Calu3 (cell line): Measurements from ENCODE around the gene TMEM191C. TPM values are rescaled to one million over a fixed set of nuclear protein-coding genes. Genes with fewer than 3 reads are reported as not detected.
"Not testable (repeated sequence)": the region's sequence is repeated elsewhere in the genome, so short reads cannot be mapped to it uniquely, and the experiment has no call there.

Experiments
- BruUV-seq: library from RNA; stranded (reverse); fragments of 400-500 nt; replicated peaks from 2 replicates; lab custom pipeline; 2021; lab: Mats Ljungman, UMichigan
- CTCF ChIA-PET: fragments of 300-600 bp; sonication (Branson Sonifier 250); formaldehyde crosslinking; loops from one replicate; lab custom pipeline; 2022; ENCODE audit warnings: antibody characterized with exemption; lab: Charles Lee
- DNase-seq: peaks from one replicate; pipeline ENCODE4 v3.0.0; 2022
- H3K27ac Mint-ChIP-seq: one replicate; pipeline ENCODE4 v1.8.0; 2022; ENCODE audit warnings: mixed read lengths; ENCODE audit not compliant: unreplicated experiment
- H3K27me3 Mint-ChIP-seq: one replicate; pipeline ENCODE4 v1.8.0; 2022; ENCODE audit warnings: mixed read lengths; ENCODE audit not compliant: unreplicated experiment
- H3K36me3 Mint-ChIP-seq: one replicate; pipeline ENCODE4 v1.8.0; 2022; ENCODE audit warnings: mild to moderate bottlenecking, moderate library complexity, mixed read lengths; ENCODE audit not compliant: insufficient read depth, unreplicated experiment
- H3K4me1 Mint-ChIP-seq: one replicate; pipeline ENCODE4 v1.8.0; 2022; ENCODE audit warnings: mild to moderate bottlenecking, low read depth, mixed read lengths; ENCODE audit not compliant: unreplicated experiment
- H3K4me3 Mint-ChIP-seq: one replicate; pipeline ENCODE4 v1.8.0; 2022; ENCODE audit warnings: mild to moderate bottlenecking, low read depth, moderate library complexity, mixed read lengths; ENCODE audit not compliant: unreplicated experiment
- H3K9me3 Mint-ChIP-seq: one replicate; pipeline ENCODE4 v1.8.0; 2022; ENCODE audit warnings: low read depth, mixed read lengths; ENCODE audit not compliant: unreplicated experiment
- intact Hi-C: fragments of 100-400 bp; cut with micrococcal nuclease; formaldehyde crosslinking; loops from one replicate; pipeline ENCODE4 v1.10.0; 2022; ENCODE audit not compliant: unreplicated experiment
- total RNA-seq: library from RNA; stranded (reverse); gene quantifications from 2 replicates; pipeline ENCODE4 v1.2.3, GENCODE V29; 2022
- TF ChIP-seq, protein P1 (sequence below): fragments of 200-600 bp; IDR thresholded peaks from one replicate; pipeline ENCODE4 v1.8.0; 2022; ENCODE audit warnings: antibody characterized with exemption; ENCODE audit not compliant: unreplicated experiment

TMEM191C gene
- total RNA-seq, 1 experiment from 2014 or later, result 2.2 TPM

DNA sequence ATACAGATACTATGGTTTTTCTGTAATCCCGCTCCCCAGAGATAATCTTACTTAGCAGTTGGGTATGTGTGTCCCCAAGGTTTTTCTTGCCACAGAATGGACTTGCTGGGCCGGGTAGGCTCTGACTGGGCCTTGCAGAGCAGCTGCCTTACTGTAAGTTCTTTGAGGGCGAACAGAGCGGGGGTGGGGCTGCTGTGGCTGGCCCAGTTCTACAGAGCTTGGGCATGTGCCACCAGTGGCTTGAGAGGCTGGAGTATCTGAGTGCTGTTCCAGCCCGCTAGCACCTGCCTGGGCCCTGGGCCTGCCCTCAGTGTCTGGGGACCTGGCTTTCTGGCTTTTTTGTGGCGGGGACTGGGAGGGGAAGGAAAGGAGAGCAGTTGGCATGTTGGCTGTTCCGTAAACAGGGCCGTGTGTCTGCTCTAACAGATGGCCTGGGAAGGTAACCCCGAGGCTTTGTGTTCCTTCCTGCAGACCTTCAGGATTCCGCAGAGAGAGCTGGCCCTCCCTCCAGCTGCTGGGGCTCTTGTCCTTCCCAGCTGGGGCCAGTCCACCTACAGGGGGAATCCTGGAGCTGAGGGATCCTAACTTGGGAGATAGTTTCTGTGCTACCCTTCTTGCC is 27.1 kb upstream of the TMEM191C start:
- H3K27me3 Mint-ChIP-seq, H3K9me3 Mint-ChIP-seq, H3K27ac Mint-ChIP-seq, H3K4me3 Mint-ChIP-seq, H3K4me1 Mint-ChIP-seq, H3K36me3 Mint-ChIP-seq, DNase-seq, intact Hi-C loops, BruUV-seq, CTCF ChIA-PET: not testable (repeated sequence)

GRCh38 chr22:21440676-21441075 is 26.5 kb upstream of the TMEM191C start:
- H3K36me3 Mint-ChIP-seq, intact Hi-C loops, H3K4me1 Mint-ChIP-seq: not testable (repeated sequence)

GRCh38 chr22:21441170-21441569 is 26.0 kb upstream of the TMEM191C start:
- intact Hi-C loops, H3K4me3 Mint-ChIP-seq, H3K4me1 Mint-ChIP-seq, CTCF ChIA-PET, DNase-seq, H3K27me3 Mint-ChIP-seq, H3K9me3 Mint-ChIP-seq, BruUV-seq, H3K27ac Mint-ChIP-seq: not testable (repeated sequence)
- peaks cover 12% of the 10 kb centered on the region for H3K36me3 Mint-ChIP-seq

More at GRCh38 chr22:21440676-21441075, 26.5 kb upstream of the TMEM191C start:
- H3K9me3 Mint-ChIP-seq, H3K4me3 Mint-ChIP-seq, H3K27me3 Mint-ChIP-seq, CTCF ChIA-PET, DNase-seq, BruUV-seq, H3K27ac Mint-ChIP-seq: not testable (repeated sequence)

- H3K27me3 Mint-ChIP-seq, H3K27ac Mint-ChIP-seq, intact Hi-C loops, BruUV-seq, DNase-seq, H3K4me1 Mint-ChIP-seq, H3K4me3 Mint-ChIP-seq, H3K9me3 Mint-ChIP-seq, CTCF ChIA-PET: not testable (repeated sequence)
- peaks cover 16% of the 10 kb centered on the region for H3K36me3 Mint-ChIP-seq
These were observed 25.1 kb upstream of the TMEM191C start for GRCh38 chr22:21442123-21442522.

DNA sequence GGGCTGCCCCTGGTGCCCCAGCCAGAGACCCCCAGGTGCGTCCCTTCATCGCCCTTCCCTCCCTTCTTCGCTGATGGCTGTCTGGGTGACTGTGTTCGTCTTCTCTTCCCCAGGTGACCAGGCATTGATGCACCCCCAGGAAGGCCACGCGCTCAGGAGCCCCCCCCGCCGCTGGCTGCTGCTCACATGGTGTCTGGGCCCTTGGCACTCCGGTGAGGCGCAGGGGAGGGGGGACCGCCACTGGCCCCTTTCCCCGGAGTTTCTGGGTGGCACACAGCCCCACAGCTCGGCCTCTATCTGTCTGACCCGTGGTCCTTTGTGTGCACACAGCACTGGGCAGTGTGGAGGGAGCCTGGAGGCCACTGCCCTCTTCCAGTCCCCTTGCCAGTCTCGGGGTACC is 24.5 kb upstream of the TMEM191C start:
- H3K9me3 Mint-ChIP-seq, H3K27me3 Mint-ChIP-seq, BruUV-seq, intact Hi-C loops, CTCF ChIA-PET, H3K4me1 Mint-ChIP-seq, H3K4me3 Mint-ChIP-seq, DNase-seq, H3K27ac Mint-ChIP-seq: not testable (repeated sequence)
- H3K36me3 Mint-ChIP-seq, result peaks cover 16% of the 10 kb centered on the region

- no peaks in the 10 kb centered on the region for H3K4me1 Mint-ChIP-seq
- BruUV-seq, result no TSS peak
- DNase-seq, result no peak
These were observed 24.0 kb upstream of the TMEM191C start for GRCh38 chr22:21443057-21443734.

More at GRCh38 chr22:21443057-21443734, 24.0 kb upstream of the TMEM191C start:
- TF ChIP-seq, protein P1, sequence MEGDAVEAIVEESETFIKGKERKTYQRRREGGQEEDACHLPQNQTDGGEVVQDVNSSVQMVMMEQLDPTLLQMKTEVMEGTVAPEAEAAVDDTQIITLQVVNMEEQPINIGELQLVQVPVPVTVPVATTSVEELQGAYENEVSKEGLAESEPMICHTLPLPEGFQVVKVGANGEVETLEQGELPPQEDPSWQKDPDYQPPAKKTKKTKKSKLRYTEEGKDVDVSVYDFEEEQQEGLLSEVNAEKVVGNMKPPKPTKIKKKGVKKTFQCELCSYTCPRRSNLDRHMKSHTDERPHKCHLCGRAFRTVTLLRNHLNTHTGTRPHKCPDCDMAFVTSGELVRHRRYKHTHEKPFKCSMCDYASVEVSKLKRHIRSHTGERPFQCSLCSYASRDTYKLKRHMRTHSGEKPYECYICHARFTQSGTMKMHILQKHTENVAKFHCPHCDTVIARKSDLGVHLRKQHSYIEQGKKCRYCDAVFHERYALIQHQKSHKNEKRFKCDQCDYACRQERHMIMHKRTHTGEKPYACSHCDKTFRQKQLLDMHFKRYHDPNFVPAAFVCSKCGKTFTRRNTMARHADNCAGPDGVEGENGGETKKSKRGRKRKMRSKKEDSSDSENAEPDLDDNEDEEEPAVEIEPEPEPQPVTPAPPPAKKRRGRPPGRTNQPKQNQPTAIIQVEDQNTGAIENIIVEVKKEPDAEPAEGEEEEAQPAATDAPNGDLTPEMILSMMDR, result no peak
- no peak overlapping the region for H3K4me3 Mint-ChIP-seq
- H3K36me3 Mint-ChIP-seq, result peaks cover 16% of the 10 kb centered on the region
- H3K9me3 Mint-ChIP-seq, result no peaks in the 10 kb centered on the region
- CTCF ChIA-PET, result no interaction called here
- H3K27me3 Mint-ChIP-seq, result no peaks in the 10 kb centered on the region
- H3K27ac Mint-ChIP-seq, result no peak overlapping the region
- intact Hi-C loops, result no loop called here
